ENCODE measurements around the gene CPNE2.
"Not testable (repeated sequence)": the region's sequence is repeated elsewhere in the genome, so short reads cannot be mapped to it uniquely, and the experiment has no call there.

The CPNE2 gene

GRCh38 chr16:57179215-57179828, 86.9 kb downstream of the CPNE2 start:
- DNase-seq: no peak

DNA sequence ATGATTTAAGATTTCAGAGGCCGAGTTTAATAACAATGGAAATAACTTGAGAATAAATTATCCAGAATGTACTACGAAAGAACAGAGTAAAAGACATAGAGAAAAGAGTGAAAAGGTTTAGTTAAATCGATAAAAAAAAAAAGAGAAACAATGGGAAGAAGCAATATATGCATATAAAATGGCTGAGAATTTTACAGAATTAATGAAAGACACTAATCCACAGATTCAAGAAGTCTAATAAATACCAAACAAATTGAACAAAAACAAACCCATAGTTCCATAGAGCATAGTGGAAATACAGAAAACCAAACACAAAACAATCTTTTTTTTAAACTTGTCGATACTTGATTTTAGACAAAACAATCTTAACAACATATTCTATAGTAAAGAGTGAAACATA, 91.7 kb downstream of the CPNE2 start:
- no peak for DNase-seq

DNA sequence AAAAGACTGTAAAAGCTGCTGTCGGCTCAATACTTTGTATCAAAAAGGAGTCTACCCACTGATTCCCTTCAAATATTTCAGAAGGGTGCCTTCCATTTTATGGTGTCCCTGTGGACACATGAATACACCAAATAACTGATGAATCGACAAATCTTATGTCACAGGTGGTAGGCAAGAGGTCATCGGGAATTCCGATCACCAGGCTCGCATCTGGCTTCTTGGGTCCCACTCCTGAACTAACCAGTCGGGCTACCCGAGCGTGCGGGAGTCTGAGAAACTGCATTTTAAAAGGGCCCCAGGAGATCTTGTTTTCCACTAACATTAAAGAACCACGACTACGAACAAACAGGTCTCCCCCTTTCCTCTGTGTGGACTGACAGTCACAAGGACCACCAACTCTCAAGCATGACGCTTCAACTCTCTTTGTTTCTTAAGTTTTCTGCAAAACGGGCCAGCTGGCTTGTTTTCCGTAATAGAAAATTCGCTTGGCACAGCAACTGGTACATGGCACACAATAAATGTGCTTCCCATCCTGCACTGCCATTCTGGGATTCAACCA, 92.6 kb downstream of the CPNE2 start:
- no peak for DNase-seq

GRCh38 chr16:57185446-57185944, 93.1 kb downstream of the CPNE2 start:
- no peak for DNase-seq

- peak; percentile 99 for DNase-seq
These were observed 93.8 kb downstream of the CPNE2 start, which contains the start of the genes PSME3IP1 and RSPRY1 for GRCh38 chr16:57185945-57186871. TSS of gene PSME3IP1 (minus strand) at chr16:57186039. CDS start at chr16:57173854, 12,185 bp downstream. TSS of gene RSPRY1 (plus strand) at chr16:57186329. CDS start at chr16:57204659, 18,330 bp downstream.

GRCh38 chr16:57186872-57187854, 94.8 kb downstream of the CPNE2 start:
- DNase-seq: no peak

GRCh38 chr16:57187902-57188710, 95.7 kb downstream of the CPNE2 start:
- not testable (repeated sequence) for DNase-seq

DNA sequence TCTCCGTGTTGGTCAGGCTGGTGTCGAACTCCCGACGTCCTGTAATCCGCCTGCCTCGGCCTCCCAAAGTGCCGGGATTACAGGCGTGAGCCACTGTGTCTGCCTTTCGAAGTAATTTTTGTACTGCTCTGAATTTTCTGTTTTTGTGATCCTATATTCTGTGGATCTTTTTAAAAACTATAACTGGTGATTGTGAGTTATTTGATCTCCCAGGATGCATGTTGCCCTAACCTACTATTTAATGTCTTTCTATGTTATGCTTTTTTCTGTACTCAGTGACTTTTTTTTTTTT, 96.3 kb downstream of the CPNE2 start:
- no peak for DNase-seq

GRCh38 chr16:57189527-57189926, 97.1 kb downstream of the CPNE2 start:
- not testable (repeated sequence) for DNase-seq

- DNase-seq: no peak
These were observed 97.8 kb downstream of the CPNE2 start for GRCh38 chr16:57190136-57190535.

DNA sequence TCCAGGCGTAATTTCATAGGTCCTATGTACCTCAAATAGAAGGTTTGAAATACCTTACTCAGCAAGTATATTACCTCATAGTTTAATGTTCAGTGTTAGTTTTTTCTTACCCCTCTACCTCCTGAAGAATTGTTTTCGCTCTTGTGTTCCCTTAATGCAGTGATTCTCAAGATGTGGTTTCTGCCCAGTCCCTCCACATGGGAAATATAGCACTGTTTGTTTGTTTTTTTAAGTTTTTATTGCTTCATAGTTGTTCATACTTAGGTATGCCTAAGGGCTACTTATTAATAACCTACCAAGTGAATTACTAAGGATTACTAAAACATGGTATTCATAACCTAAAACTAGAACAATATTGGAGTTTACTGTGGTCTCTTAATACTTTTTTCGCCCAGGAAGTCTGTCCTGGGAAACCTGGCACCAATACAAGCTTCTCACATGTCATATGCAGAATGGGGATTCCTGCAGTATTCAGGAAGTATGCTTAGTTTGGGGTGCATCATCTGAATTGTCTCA, 98.7 kb downstream of the CPNE2 start:
- DNase-seq: no peak

- no peak for DNase-seq
These were observed 99.8 kb downstream of the CPNE2 start for GRCh38 chr16:57192146-57192545.

- DNase-seq: no peak
These were observed 100.5 kb downstream of the CPNE2 start for GRCh38 chr16:57192720-57193486.

GRCh38 chr16:57194512-57194911, 102.1 kb downstream of the CPNE2 start:
- peak; percentile 57 for DNase-seq

GRCh38 chr16:57196286-57196685, 103.9 kb downstream of the CPNE2 start:
- no peak for DNase-seq

- DNase-seq: no peak
These were observed 104.4 kb downstream of the CPNE2 start for GRCh38 chr16:57196753-57197152.
